HCT116 (cell line): ENCODE measurements around the gene GPR146. TPM values are rescaled to one million over a fixed set of nuclear protein-coding genes. Genes with fewer than 3 reads are reported as not detected.

Source experiments
- ATAC-seq: fragments of 200-7000 bp; cut with Tn5 transposase; 2 replicates; pipeline ENCODE4 v1.9.1; 2020; ENCODE audit warnings: mild to moderate bottlenecking, moderate library complexity
- BruUV-seq: library from RNA; stranded (reverse); fragments of 400-500 nt; replicated peaks from 2 replicates; lab custom pipeline; 2021; lab: Mats Ljungman, UMichigan
- CTCF ChIA-PET: fragments of 300-600 bp; sonication (Branson Sonifier 250); formaldehyde crosslinking; loops from one replicate; lab custom pipeline; 2021; ENCODE audit warnings: antibody characterized with exemption; lab: Charles Lee
- POLR2A ChIA-PET: fragments of 300-600, 350-600 bp; sonication (Branson Sonifier 250); formaldehyde crosslinking; loops from one replicate; lab custom pipeline; 2021; ENCODE audit warnings: antibody characterized with exemption; lab: Charles Lee
- RAD21 ChIA-PET, 2 experiments: fragments of 300-600 bp; sonication (Branson Sonifier 250); formaldehyde crosslinking; loops; one replicate each; lab custom pipeline; 2023; ENCODE audit warnings: low total read pairs in 2 of 2; ENCODE audit not compliant: uncharacterized antibody in 2 of 2, unreplicated experiment in 2 of 2, low non-redundant PET in 1 of 2; lab: Charles Lee
- DNase-seq: peaks from one replicate; pipeline ENCODE4 v3.0.0-alpha.2; 2010; ENCODE audit warnings: low read depth, low spot score
- H2AFZ ChIP-seq: fragments of 200-600 bp; shearing (Covaris generic), sonication (generic); 2 replicates; pipeline ENCODE4 v1.6.1; 2017; ENCODE audit warnings: low read depth, mixed run types, mixed read lengths, antibody characterized with exemption, low read length; ENCODE audit not compliant: poor library complexity, severe bottlenecking
- H3K27ac ChIP-seq: 2 replicates; pipeline ENCODE4 v1.5.1; 2012; ENCODE audit warnings: low read depth, low read length
- H3K27me3 ChIP-seq: fragments of 200-600 bp; sonication (generic); 2 replicates; pipeline ENCODE4 v1.6.1; 2016; ENCODE audit warnings: mixed run types, low read length, mixed read lengths; ENCODE audit not compliant: insufficient read depth
- H3K36me3 ChIP-seq, 2 experiments: fragments of 200-500 bp in 1 of 2; fragments of 200-600 bp in 1 of 2; sonication (Bioruptor generic) in 1 of 2; sonication (generic) in 1 of 2; 2 replicates each; pipeline versions ENCODE4 v1.5.1 to v1.6.1; 2014 to 2016; ENCODE audit warnings: low read length in 2 of 2, inconsistent platforms in 1 of 2, mixed read lengths in 1 of 2, mixed run types in 1 of 2; ENCODE audit not compliant: insufficient read depth in 2 of 2, control insufficient read depth in 1 of 2
- H3K4me1 ChIP-seq, 2 experiments: fragments of 200-600 bp in 1 of 2; sonication (generic) in 1 of 2; 2 replicates each; pipeline versions ENCODE4 v1.5.1 to v1.6.1; 2012 to 2017; ENCODE audit warnings: low read length in 2 of 2, inconsistent platforms in 1 of 2, mild to moderate bottlenecking in 1 of 2, mixed read lengths in 1 of 2, mixed run types in 1 of 2, moderate library complexity in 1 of 2; ENCODE audit not compliant: insufficient read depth in 2 of 2, control insufficient read depth in 1 of 2
- H3K4me2 ChIP-seq: fragments of 200-600 bp; sonication (generic); 2 replicates; pipeline ENCODE4 v1.6.1; 2017; ENCODE audit warnings: mixed run types, low read length, mixed read lengths
- H3K4me3 ChIP-seq, 2 experiments: fragments of 200-600 bp in 1 of 2; sonication (generic) in 1 of 2; replicated peaks in 1 of 2; 2 replicates each; pipeline ENCODE4 v1.5.1; 2011 to 2016; ENCODE audit warnings: low read length in 2 of 2, control low read depth in 1 of 2, low read depth in 1 of 2, mild to moderate bottlenecking in 1 of 2, mixed read lengths in 1 of 2, mixed run types in 1 of 2
- H3K79me2 ChIP-seq: fragments of 200-600 bp; sonication (generic); 2 replicates; pipeline ENCODE4 v1.6.1; 2017; ENCODE audit warnings: mild to moderate bottlenecking, mixed run types, low read length, moderate library complexity, mixed read lengths; ENCODE audit not compliant: insufficient read depth
- H3K9ac ChIP-seq: fragments of 200-600 bp; sonication (generic); 2 replicates; pipeline ENCODE4 v1.6.1; 2016; ENCODE audit warnings: low read length, mixed read lengths
- H3K9me2 ChIP-seq: fragments of 200-600 bp; sonication (generic), shearing (Covaris generic); 2 replicates; pipeline ENCODE4 v1.6.1; 2017; ENCODE audit warnings: mixed run types, mild to moderate bottlenecking, moderate library complexity; ENCODE audit not compliant: insufficient read depth
- H3K9me3 ChIP-seq, 2 experiments: fragments of 200-500 bp in 1 of 2; fragments of 200-600 bp in 1 of 2; sonication (Bioruptor generic) in 1 of 2; sonication (generic) in 1 of 2; 2 replicates each; pipeline ENCODE4 v1.6.1; 2014 to 2017; ENCODE audit warnings: low read length in 2 of 2, mixed read lengths in 2 of 2, inconsistent platforms in 1 of 2, low read depth in 1 of 2, mild to moderate bottlenecking in 1 of 2, mixed run types in 1 of 2, moderate library complexity in 1 of 2; ENCODE audit not compliant: control insufficient read depth in 1 of 2, insufficient read depth in 1 of 2
- H4K20me1 ChIP-seq: fragments of 200-600 bp; sonication (generic), shearing (Covaris generic); 2 replicates; pipeline ENCODE4 v1.6.1; 2017; ENCODE audit warnings: mixed run types, mild to moderate bottlenecking, moderate library complexity; ENCODE audit not compliant: insufficient read depth
- ATF3 ChIP-seq: IDR thresholded peaks from 2 replicates; pipeline ENCODE4 v1.6.1; 2012
- CBX3 ChIP-seq: IDR thresholded peaks from 2 replicates; pipeline ENCODE4 v1.6.1; 2012; ENCODE audit warnings: low read depth
- CTCF ChIP-seq, 3 experiments: fragments of 200-600 bp in 1 of 3; sonication (generic) in 1 of 3; IDR thresholded peaks in 2 of 3; conservative IDR thresholded peaks in 1 of 3; 2 replicates each; pipeline ENCODE4 v1.5.1; 2012 to 2017; ENCODE audit warnings: low read depth in 2 of 3, low read length in 2 of 3, antibody characterized with exemption in 1 of 3, borderline replicate concordance in 1 of 3, control low read depth in 1 of 3, mild to moderate bottlenecking in 1 of 3, mixed read lengths in 1 of 3, mixed run types in 1 of 3, moderate library complexity in 1 of 3; ENCODE audit not compliant: insufficient read depth in 1 of 3
- EGR1 ChIP-seq: IDR thresholded peaks from 2 replicates; pipeline ENCODE4 v1.6.1; 2012; ENCODE audit warnings: low read depth
- ELF1 ChIP-seq: IDR thresholded peaks from 2 replicates; pipeline ENCODE4 v1.6.1; 2012; ENCODE audit warnings: low read depth, borderline replicate concordance
- EZH2 ChIP-seq: fragments of 200-600 bp; sonication (generic); IDR thresholded peaks from 2 replicates; pipeline ENCODE4 v1.6.1; 2017; ENCODE audit warnings: antibody characterized with exemption, mixed run types
- EZH2phosphoT487 ChIP-seq: fragments of 200-600 bp; IDR thresholded peaks from 2 replicates; pipeline ENCODE4 v1.6.1; 2018; ENCODE audit warnings: antibody characterized with exemption, borderline replicate concordance
- JUND ChIP-seq: IDR thresholded peaks from 2 replicates; pipeline ENCODE4 v1.6.1; 2012
- POLR2A ChIP-seq: IDR thresholded peaks from 2 replicates; pipeline ENCODE4 v1.7.0; 2011; ENCODE audit warnings: borderline replicate concordance; ENCODE audit not compliant: insufficient read depth, insufficient read length; ENCODE audit errors: extremely low read depth
- POLR2AphosphoS5 ChIP-seq: IDR thresholded peaks from 2 replicates; pipeline ENCODE4 v1.6.1; 2011; ENCODE audit warnings: mild to moderate bottlenecking, low read depth, low read length, moderate library complexity
- REST ChIP-seq: IDR thresholded peaks from 2 replicates; pipeline ENCODE4 v1.6.1; 2012; ENCODE audit warnings: low read depth
- SP1 ChIP-seq: IDR thresholded peaks from 2 replicates; pipeline ENCODE4 v1.6.1; 2012; ENCODE audit warnings: low read depth
- SRF ChIP-seq: IDR thresholded peaks from 2 replicates; pipeline ENCODE4 v1.6.1; 2012; ENCODE audit warnings: low read depth
- YY1 ChIP-seq: IDR thresholded peaks from 2 replicates; pipeline ENCODE4 v1.6.1; 2011; ENCODE audit warnings: low read length, low read depth, moderate library complexity, mild to moderate bottlenecking; ENCODE audit not compliant: insufficient replicate concordance; ENCODE audit errors: extremely low read depth
- ZBTB33 ChIP-seq: IDR thresholded peaks from 2 replicates; pipeline ENCODE4 v1.6.1; 2011; ENCODE audit warnings: mild to moderate bottlenecking, low read length, moderate library complexity; ENCODE audit not compliant: insufficient replicate concordance; ENCODE audit errors: extremely low read depth
- ZNF274 ChIP-seq: fragments of 200-500 bp; sonication (Bioruptor generic); IDR thresholded peaks from 2 replicates; pipeline ENCODE4 v1.6.1; 2014; ENCODE audit warnings: mild to moderate bottlenecking, low read depth, low read length, inconsistent platforms
- intact Hi-C: fragments of 100-400 bp; cut with micrococcal nuclease; formaldehyde crosslinking; loops from 2 replicates; pipeline ENCODE4 v1.10.0; 2022
- total RNA-seq: library from RNA; stranded (reverse); gene quantifications from one replicate; pipeline ENCODE4 v1.2.1, GENCODE V29; 2021; ENCODE audit not compliant: unreplicated experiment

Gene GPR146
- total RNA-seq, 1 experiment from 2014 or later = 2.4 TPM

GRCh38 chr7:995571-995970 is 48.8 kb upstream of the GPR146 start:
- no peak for ATAC-seq
- DNase-seq = no peak
- no peaks in the 10 kb centered on the region for H3K27me3 ChIP-seq
- no peaks in the 10 kb centered on the region for H3K79me2 ChIP-seq
- no peaks in the 10 kb centered on the region for H3K36me3 ChIP-seq
- ChIA-PET CTCF (interaction anchor here (1.2 to 5.0 kb wide), 2 partner anchors 70 to 180 kb away, joined by 5 to 69 read pairs; no protein-coding TSS in a partner anchor), RAD21 (no interaction called here), POLR2A (no interaction called here)
- peaks cover 0 to 9% of the 10 kb centered on the region in 2 experiments; a peak in 2 of 4 replicates for H3K4me1 ChIP-seq
- H4K20me1 ChIP-seq = no peaks in the 10 kb centered on the region
- BruUV-seq = no TSS peak
- H3K9ac ChIP-seq = no peak overlapping the region
- no peak overlapping the region for H3K4me3 ChIP-seq
- intact Hi-C loops = no loop called here
- H2AFZ ChIP-seq = no peak overlapping the region
- no peaks in the 10 kb centered on the region for H3K9me3 ChIP-seq
- no peak overlapping the region for H3K4me2 ChIP-seq
- no peaks in the 10 kb centered on the region for H3K9me2 ChIP-seq
- H3K27ac ChIP-seq = no peak overlapping the region
- TF ChIP-seq SRF = no peak
- TF ChIP-seq SP1 = no peak
- no peak for TF ChIP-seq REST
- TF ChIP-seq EZH2phosphoT487 = no peak
- TF ChIP-seq POLR2A = no peak
- no peak for TF ChIP-seq YY1
- TF ChIP-seq CTCF (IDR thresholded peaks at IDR 0.05 in 2 of 3, conservative IDR thresholded peaks at IDR 0.05 in 1 of 3; ENCODE audit: borderline replicate concordance in 1 of 3, insufficient read depth in 1 of 3, low read depth in 2 of 3, low read length in 2 of 3) = no peak
- TF ChIP-seq ATF3 = no peak
- TF ChIP-seq JUND = no peak
- TF ChIP-seq EGR1 = no peak
- no peak for TF ChIP-seq ELF1
- no peak for TF ChIP-seq POLR2AphosphoS5
- no peak for TF ChIP-seq CBX3
- TF ChIP-seq EZH2 = no peak
- no peak for TF ChIP-seq ZNF274
- TF ChIP-seq ZBTB33 = no peak
